ENCODE data around the gene DESI2.
A peak's percentile ranks its signal among the peaks of the same experiment; 100 is the strongest.

The DESI2 gene

GRCh38 chr1:244652623-244653438 is at the start of gene DESI2:
Gene DESI2, plus strand, starts transcription at chr1:244653126. Its CDS starts 188 bp downstream, at chr1:244653314.
- peak; percentile 99 to 100 for DNase-seq

GRCh38 chr1:244603498-244603897 is 49.4 kb upstream of the DESI2 start:
- peak in 1 of 2 donors; percentile 57 for DNase-seq

GRCh38 chr1:244605835-244606370 is 47.0 kb upstream of the DESI2 start:
- no peak for DNase-seq

DNA sequence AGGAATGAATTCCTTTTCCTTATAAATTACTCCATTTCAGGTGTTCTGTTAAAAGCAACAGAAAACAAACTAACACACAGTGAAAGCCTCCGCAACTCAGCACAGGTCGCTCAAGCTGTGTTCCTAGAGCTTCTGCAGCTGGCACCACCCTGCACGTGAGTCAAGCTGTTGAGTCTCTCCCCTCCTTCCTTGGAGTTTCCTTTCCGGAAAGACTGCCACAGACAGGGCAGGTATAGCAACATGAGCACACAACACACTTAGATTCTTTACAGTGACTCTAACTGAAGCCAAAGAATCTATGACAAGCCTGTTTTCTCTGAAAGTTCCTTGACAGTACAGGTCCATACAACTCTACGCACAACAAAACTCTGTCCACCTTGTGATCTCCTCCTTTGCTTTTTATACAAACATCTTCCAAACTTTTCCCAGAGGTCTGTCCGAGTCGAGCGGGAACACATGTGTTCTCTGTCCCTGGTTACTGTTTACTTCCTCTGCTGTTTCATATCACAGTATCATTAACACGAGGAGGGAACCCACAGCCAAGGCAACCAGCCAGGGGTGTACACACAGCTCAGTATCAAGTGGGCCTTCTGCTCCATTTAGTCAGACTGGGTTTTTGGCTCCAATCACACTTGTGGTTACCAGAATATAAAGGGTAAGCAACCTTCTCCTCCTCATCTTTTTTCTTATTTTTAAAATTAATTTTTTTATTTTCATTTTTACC is 38.7 kb upstream of the DESI2 start:
- DNase-seq: no peak

- DNase-seq: no peak
Observed at GRCh38 chr1:244614879-244615278, 38.0 kb upstream of the DESI2 start.

DNA sequence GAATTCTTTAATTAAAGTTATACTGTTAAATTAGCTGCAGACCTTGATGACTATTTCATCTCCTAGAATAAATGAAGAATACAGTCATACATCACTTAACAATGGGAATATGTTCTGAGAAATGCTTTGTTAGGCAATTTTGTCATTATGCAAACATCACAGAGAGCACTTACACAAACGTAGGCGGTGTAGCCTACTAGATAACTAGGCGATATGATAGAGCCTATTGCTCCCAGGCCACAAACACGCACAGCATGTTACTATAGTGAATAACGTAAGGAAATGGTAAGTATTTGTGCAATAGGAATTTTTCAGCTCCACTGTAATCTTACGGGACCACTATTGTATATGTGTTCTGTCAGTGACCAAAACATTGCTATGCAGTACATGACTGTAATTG is 37.6 kb upstream of the DESI2 start:
- DNase-seq: no peak

GRCh38 chr1:244626709-244627108 is 26.2 kb upstream of the DESI2 start:
- DNase-seq: no peak

DNA sequence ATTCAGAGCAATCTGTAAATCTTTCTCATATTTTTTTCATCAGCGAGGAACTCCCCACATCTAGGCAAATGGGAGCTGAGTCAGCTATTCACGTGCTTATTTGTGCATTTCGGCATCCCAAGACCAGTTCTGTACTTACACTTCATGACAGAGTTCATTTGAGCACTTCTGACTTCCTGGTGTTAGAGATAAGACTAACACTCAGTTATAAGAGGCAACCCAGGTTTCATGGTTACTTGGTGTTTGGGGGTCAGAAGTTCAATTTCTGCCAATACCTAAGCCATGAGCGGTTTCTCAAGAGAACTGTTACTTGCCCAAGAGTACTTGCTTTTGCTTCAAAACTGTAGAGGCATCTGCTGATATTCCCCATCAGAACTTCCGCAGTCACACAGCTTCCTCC is 24.1 kb upstream of the DESI2 start:
- no peak for DNase-seq

GRCh38 chr1:244633140-244633539 is 19.8 kb upstream of the DESI2 start:
- DNase-seq: no peak

GRCh38 chr1:244634546-244634945 is 18.4 kb upstream of the DESI2 start:
- no peak for DNase-seq

GRCh38 chr1:244636488-244637259 is 16.3 kb upstream of the DESI2 start:
- DNase-seq: no peak

GRCh38 chr1:244639561-244639960 is 13.4 kb upstream of the DESI2 start:
- no peak for DNase-seq

DNA sequence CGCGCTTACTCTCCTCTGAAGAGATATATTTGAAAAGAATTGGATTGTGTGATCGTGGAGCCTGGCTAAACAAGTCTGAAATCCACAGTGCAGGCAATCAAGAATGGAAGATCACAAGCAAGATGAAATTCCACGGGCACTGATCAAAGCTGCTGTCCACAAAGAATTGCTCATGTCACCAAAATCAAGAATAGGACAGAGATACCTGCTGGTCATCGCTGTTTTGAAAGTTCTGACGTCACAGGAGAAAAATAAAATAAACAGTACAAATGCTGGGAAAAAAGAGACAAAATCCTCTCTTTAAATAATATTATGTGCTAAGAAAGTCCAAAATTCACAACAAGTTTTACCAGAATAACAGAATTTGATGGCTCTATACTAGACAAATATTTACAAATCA is 12.0 kb upstream of the DESI2 start:
- DNase-seq: no peak

GRCh38 chr1:244642526-244642925 is 10.4 kb upstream of the DESI2 start:
- no peak for DNase-seq

- DNase-seq: no peak
Observed at GRCh38 chr1:244642988-244643387, 9.9 kb upstream of the DESI2 start.

- DNase-seq: no peak
Observed at GRCh38 chr1:244645414-244645813, 7.5 kb upstream of the DESI2 start.

GRCh38 chr1:244645890-244646289 is 7.0 kb upstream of the DESI2 start:
- no peak for DNase-seq

- no peak for DNase-seq
Observed at GRCh38 chr1:244647819-244648218, 5.1 kb upstream of the DESI2 start.

DNA sequence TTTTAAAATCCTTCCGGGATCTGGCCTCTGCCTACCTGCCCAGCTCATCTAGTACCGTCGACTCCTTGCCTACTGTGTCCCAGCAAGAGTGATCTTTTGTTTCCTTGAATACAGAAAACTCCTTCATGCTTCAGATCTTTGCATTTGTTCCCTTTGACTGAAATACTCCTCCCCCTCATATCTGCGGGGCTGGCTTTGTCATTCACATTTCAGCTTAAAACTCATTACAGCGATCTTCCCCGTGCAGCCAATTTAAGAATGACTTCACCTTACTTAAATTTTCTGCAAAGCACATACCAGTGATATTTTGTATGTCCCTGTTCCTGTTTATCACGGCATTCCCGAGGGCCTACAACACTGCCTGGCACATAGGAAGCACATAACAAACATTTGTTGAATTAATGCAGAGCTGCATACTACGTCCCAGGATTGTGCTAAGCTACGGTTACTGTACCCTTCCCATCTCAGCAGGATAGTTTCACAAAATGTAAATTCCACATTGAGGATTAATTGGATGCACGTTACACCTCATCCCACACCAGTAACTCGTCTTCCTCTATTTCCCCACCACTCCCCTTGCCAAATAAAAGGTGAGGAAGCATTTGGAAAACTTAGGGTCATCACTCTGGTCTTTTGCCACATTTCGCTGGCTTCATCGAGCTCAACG is 837 bp upstream of the DESI2 start:
- no peak for DNase-seq

DNA sequence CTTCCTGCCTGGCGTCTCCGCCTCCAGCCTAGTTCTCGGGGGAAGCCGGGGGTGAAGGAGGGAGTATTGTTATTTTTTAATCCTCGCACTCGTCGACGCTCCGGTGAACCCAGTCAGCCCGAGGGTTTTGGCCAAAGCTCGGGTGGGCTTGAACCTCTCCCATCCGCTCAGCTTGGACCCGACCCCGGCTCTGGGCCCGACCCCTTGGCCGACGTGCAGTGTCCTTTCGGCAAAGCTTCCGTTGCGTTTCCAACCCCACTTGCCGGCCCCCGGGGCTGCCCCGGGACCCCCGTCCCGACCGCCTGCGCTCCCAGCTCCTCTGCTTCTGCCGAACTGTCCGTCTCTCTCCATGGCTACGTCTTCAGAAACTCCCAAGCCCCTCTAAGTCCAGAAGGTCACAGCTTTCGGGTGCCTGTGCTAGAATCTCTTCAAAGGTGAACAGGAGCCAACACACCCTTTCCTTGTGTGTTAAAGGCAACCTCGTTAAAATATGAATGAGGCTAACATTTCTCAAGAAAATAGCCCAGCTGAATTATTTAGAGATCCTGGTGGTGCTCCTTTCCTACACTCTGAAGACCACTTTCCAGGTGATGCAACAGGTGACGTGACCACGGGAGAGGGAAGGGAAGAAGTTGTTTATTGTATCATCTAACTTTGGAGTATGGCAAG is 647 bp downstream of the DESI2 start:
- peak in 1 of 2 donors; percentile 22 for DNase-seq

DNA sequence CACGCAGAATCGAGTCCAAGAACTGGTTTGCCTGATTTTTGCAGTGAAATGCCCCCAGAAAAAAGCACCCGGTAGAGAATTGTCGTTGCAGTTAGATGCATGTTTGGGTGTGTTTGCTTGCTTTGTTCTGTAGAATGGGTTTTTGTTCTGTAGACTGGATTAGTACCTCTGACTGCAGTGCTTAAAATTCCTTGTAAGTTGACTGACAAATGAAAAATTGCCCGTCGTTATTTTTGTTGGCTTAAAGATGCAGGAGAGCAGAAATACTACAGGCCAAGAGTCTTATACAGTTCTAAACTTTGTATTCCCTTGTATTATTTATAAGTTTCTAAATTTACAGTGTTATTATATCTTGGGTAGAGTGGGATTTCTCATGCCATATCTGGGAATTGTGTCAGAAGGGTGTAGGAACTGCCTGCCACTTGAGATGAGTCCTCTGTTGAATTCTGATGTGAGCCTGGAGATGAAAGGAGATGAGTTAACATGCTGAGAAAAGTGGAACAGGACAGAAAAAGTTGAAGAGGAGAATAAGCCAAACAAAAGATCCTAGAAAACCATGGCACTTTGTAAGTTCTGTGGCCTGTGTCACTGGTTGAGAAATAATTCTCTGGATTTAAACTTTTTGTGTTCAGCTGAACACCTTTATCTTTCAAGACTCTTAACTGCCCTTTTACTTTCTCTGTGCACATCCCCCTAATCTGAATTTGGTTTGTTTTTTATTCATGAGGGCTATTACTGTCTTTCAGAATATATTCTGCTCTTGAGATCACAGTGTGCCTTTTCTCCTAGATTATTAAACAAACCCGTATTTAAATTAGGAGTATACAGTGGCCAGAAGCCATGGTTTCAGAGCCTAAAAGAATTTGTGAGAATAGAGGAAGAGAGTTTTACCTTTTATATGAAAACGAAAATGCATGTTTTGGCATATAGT is 1.4 kb downstream of the DESI2 start:
- no peak for DNase-seq

Data from CD4-positive, alpha-beta T cell treated with Interferon alpha-2 for 1 hour (primary cell).